Measurements from ENCODE around the gene BCKDK. TPM values are rescaled to one million over a fixed set of nuclear protein-coding genes. Genes with fewer than 3 reads are reported as not detected.

BCKDK gene
- polyA plus RNA-seq, 1 donor (not counting 4 experiments of a cell fraction or from before 2014, with no cell fraction given): 19.9 TPM

- Histone ChIP-seq H3K27ac (ENCODE audit: control insufficient read depth, insufficient read depth, low read length) (no peak overlapping the region), H2AFZ (ENCODE audit: control insufficient read depth, low read length) (no peak overlapping the region), H3K4me3 (ENCODE audit: control insufficient read depth in 2 of 3, extremely low read depth in 1 of 3, insufficient read depth in 2 of 3, low read depth in 1 of 3, low read length in 3 of 3) (no peak overlapping the region), H3K9ac (ENCODE audit: control insufficient read depth, extremely low read depth, insufficient read depth, low read length) (no peak overlapping the region), H3K4me2 (ENCODE audit: control insufficient read depth, extremely low read depth, insufficient read depth, low read depth, low read length) (no peak overlapping the region), H4K20me1 (ENCODE audit: control insufficient read depth, extremely low read depth, insufficient read depth, low read length) (no peaks in the 10 kb centered on the region), H3K9me3 (ENCODE audit: control insufficient read depth, low read depth, low read length) (no peaks in the 10 kb centered on the region), H3K4me1 (ENCODE audit: control insufficient read depth, extremely low read depth, insufficient read depth, low read length) (no peaks in the 10 kb centered on the region), H3K79me2 (ENCODE audit: control insufficient read depth, insufficient read depth, low read length) (no peaks in the 10 kb centered on the region), H3K27me3 (ENCODE audit: control insufficient read depth, extremely low read depth, insufficient read depth, low read length) (no peaks in the 10 kb centered on the region), H3K9me1 (ENCODE audit: control insufficient read depth, extremely low read depth, insufficient read depth, low read length) (no peaks in the 10 kb centered on the region), H3K36me3 (ENCODE audit: control insufficient read depth in 2 of 2, extremely low read depth in 1 of 2, insufficient read depth in 2 of 2, low read length in 2 of 2) (no peaks in the 10 kb centered on the region)
- dilution Hi-C loops (cut with MboI; ENCODE audit: extremely low pct_ligation_motif_present, low sequenced_read_pairs): no loop called here
- TF ChIP-seq EZH2 (IDR thresholded peaks at IDR 0.05; ENCODE audit: low read length) (no peak), CTCF (optimal IDR thresholded peaks at IDR 0.05 in 1 of 3, IDR thresholded peaks at IDR 0.05 in 1 of 3, conservative IDR thresholded peaks at IDR 0.05 in 1 of 3; ENCODE audit: extremely low read depth in 1 of 3, insufficient read depth in 2 of 3, low read length in 3 of 3) (no peak)
- FAIRE-seq: no peak
- no peak for DNase-seq (ENCODE audit: low read depth, low spot score)
Observed at GRCh38 chr16:31157136-31157535, 49.0 kb downstream of the BCKDK start.

Other genes starting within 250 kb of the BCKDK start
- 18.5 to 22.4 TPM (median 19.2 TPM) in 3 replicates for gene BCL7C, start 214.3 kb upstream of the BCKDK start, polyA plus RNA-seq
- gene CTF1, start 211.8 kb upstream of the BCKDK start, polyA plus RNA-seq: 2.1 to 3.2 TPM (median 2.6 TPM) in 3 replicates
- 9.6 to 15.0 TPM (median 10.2 TPM) in 3 replicates for gene FBXL19, start 184.8 kb upstream of the BCKDK start, polyA plus RNA-seq
- gene ORAI3, start 159.3 kb upstream of the BCKDK start, polyA plus RNA-seq: 8.1 to 12.7 TPM (median 10.8 TPM) in 3 replicates
- gene SETD1A, start 150.6 kb upstream of the BCKDK start, polyA plus RNA-seq: 0.94 to 3.7 TPM (median 1.1 TPM) in 3 replicates
- gene HSD3B7, start 123.2 kb upstream of the BCKDK start, polyA plus RNA-seq: 2.0 to 3.5 TPM (median 2.4 TPM) in 3 replicates
- gene STX1B, start 97.7 kb upstream of the BCKDK start, polyA plus RNA-seq: 0.34 to 0.55 TPM (median 0.50 TPM) in 3 replicates
- gene STX4, start 74.8 kb upstream of the BCKDK start, polyA plus RNA-seq: 43.6 to 51.1 TPM (median 48.3 TPM) in 3 replicates
- gene ZNF668, start 34.1 kb upstream of the BCKDK start, polyA plus RNA-seq: 5.5 to 9.4 TPM (median 8.3 TPM) in 3 replicates
- 2.5 to 4.3 TPM (median 2.7 TPM) in 3 replicates for gene ZNF646, start 34.0 kb upstream of the BCKDK start, polyA plus RNA-seq
- gene PRSS53, start 19.4 kb upstream of the BCKDK start, polyA plus RNA-seq: 0.50 to 1.2 TPM (median 0.97 TPM) in 3 replicates
- 73.6 to 118 TPM (median 96.1 TPM) in 3 replicates for gene VKORC1, start 13.6 kb upstream of the BCKDK start, polyA plus RNA-seq
- gene KAT8, start 9.3 kb downstream of the BCKDK start, polyA plus RNA-seq: 25.9 to 26.4 TPM (median 26.1 TPM) in 3 replicates
- 31.2 to 65.3 TPM (median 46.4 TPM) in 3 replicates for gene PRSS8, start 27.3 kb downstream of the BCKDK start, polyA plus RNA-seq
- 0.08 to 0.95 TPM (median 0.43 TPM) in 3 replicates for gene PRSS36, start 41.7 kb downstream of the BCKDK start, polyA plus RNA-seq
- 88.0 to 210 TPM (median 199 TPM) in 3 replicates for gene FUS, start 71.8 kb downstream of the BCKDK start, polyA plus RNA-seq
- 46.4 to 84.9 TPM (median 58.1 TPM) in 3 replicates for gene PYCARD, start 94.4 kb downstream of the BCKDK start, polyA plus RNA-seq
- gene TRIM72, start 105.7 kb downstream of the BCKDK start, polyA plus RNA-seq: under 0.01 TPM in 1 of 3 replicates, not detected in the others
- not detected in 3 replicates for gene PYDC1, start 108.7 kb downstream of the BCKDK start, polyA plus RNA-seq
- gene ITGAM, start 151.6 kb downstream of the BCKDK start, polyA plus RNA-seq: 0.11 to 0.30 TPM (median 0.13 TPM) in 3 replicates
- 0.03 to 0.11 TPM (median 0.04 TPM) in 3 replicates for gene ITGAX, start 246.8 kb downstream of the BCKDK start, polyA plus RNA-seq